GM18498 (cell line): Measurements from ENCODE around the gene SYTL3.

Source experiments
- ATAC-seq: cut with Tn5 transposase; IDR thresholded peaks from one replicate; pipeline ENCODE4 v1.9.1; 2021; ENCODE audit warnings: mild to moderate bottlenecking, moderate library complexity; ENCODE audit not compliant: unreplicated experiment

Gene SYTL3

DNA sequence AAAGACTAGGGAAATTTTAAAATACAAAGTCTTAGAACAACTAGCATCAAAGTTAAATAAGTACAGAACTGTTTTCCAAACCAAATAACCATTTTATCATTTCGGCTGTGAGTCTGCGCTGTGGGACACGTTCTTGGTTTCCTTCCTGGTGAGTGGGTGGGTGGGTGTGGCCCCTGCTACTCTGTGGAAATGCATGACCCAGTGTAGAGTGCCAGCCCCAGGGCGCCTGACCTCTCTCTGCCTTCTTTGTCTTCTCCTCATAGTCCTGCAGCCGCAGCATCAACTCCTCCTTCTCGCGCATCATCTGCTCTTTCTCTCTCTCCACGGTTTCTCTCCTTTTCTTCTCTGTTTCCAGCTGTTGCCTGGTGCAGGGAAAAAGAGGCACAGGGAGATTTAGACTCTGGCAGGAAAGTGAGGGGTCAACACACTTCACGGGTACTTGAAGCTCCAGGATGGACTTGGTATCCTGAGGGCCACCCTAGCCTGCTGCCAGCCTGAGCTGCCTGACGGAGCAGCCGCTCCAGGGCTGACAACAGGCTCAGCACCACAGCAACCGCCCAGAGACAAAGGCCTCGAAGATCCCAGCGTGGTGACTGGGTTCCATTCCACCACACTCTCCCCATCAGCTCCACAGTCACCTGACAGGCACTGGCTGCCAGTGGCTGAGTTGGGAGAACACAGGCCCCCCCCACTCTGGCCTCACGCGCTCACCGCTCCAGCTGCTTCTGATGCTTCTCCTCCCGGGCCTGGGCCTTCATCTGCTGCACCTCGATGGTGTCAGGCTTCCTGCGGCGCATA, 120.9 kb downstream of the SYTL3 start:
- ATAC-seq = no peak

- no peak for ATAC-seq
Measured at GRCh38 chr6:158771399-158772152, 121.7 kb downstream of the SYTL3 start.

DNA sequence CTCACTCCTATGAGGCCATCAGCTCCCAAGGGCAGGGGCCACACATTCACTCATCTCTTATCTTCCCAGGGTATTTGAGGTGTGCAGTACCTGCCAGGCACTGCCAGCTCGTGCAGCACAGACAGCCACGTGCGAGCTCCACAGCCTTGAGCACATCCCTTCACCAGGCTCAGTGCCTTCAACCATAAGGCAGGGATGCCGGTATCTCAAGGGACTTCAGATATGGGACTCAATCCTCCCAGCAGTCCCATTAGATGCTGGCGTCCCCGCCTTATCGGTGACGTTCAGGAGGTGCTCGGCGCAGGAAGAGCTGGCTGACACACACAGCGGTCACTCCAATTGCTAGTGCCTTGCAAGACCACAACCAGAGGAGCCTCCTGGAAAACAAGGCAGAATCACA, 122.3 kb downstream of the SYTL3 start:
- ATAC-seq = no peak

DNA sequence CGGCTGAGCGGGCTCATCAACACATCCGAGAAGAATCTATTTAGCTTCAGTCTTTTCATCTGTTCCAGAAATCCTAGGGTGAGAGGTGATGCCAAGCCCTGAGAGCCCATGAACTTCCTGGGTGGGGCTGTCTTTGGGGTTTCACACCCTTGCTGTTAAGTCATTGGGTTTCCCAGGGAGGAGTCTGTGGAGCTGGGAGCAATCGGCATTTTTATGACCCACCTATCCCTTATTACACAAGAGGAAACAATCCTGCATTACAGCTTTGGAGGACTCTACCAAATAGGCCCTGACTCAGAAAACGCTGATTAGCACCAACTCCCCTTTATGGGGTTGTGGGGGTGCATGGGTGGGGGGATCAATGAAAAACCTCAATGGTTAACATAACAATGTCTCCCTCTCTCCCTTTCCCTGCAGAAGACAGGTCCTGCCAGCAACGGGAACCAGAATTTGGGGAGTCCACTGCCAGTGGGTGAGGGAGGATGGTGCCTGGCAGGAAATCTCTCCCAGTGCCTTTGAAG, 123.1 kb downstream of the SYTL3 start:
- no peak for ATAC-seq

DNA sequence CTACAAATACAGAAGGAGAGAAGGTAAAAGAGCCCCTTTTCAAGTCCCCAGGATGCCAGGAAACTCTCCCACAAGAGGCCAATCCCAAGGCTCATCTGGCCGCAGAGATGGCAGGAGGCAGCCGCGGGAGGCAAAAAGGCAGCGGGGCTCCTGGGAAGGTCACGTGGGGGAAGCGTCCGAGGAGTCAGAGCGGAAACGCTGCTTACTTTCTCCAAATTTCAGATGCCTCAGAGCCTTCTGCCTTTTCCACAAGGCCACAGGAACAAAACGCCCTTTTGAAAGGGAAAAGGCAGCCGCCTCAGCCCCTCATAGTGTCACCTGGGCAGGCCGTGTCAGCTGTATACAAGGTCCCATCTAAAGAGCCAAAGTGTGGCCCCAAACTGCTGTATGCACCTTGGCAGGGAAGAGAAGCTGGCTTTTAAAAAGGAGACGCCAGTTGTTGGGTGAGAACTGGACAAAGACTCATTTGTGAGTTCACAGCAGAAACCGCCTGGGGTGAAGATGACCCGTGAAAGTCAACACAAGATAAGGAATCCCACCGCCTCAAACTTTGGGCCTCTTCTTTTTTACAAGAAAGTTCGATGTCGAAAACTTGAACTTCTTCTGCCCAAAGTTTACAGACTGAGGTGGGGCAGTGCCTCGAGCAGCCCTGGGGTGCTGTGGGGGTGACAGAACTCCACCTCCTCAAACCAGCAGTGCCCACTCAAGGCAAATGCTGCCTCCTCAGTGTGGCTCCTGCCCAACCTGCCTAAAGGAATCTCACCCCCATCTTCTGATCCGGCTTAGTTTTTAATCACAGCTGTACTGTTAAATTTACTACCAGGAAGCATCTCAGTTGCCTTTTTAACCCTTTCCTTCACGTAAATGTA, 124.0 kb downstream of the SYTL3 start:
- ATAC-seq = no peak

DNA sequence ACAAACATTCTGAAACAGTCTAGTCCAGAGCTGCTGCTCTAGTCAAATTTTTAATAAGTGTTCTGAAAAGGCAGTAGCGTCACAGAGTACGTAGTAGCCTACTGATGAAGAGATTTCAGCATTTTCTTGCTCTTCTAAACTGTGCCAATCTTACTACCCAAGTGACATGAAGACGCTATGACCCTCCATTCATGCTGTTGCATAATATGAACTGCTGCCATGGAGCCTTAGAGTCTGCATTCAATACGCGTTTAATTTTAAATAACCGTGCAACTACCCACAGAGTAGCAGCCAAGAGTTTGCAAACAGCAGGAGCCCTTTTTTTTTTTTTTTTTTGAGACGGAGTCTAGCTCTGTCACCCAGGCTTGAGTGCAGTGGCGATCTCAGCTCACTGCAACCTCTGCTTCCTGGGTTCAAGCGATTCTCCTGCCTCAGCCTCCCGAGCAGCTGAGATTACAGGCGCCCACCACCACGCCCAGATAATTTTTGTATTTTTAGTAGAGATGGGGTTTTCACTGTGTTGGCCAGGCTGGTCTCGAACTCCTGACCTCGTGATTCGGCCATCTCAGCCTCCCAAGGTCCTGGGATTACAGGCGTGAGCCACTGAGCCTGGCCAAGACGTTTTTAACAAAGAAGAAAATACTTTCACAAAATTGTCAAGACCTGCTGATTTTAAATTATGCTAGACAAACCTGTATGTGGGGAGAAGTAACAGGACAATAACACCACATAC, 125.0 kb downstream of the SYTL3 start:
- no peak for ATAC-seq

GRCh38 chr6:158775832-158776231, 126.0 kb downstream of the SYTL3 start:
- ATAC-seq = no peak

DNA sequence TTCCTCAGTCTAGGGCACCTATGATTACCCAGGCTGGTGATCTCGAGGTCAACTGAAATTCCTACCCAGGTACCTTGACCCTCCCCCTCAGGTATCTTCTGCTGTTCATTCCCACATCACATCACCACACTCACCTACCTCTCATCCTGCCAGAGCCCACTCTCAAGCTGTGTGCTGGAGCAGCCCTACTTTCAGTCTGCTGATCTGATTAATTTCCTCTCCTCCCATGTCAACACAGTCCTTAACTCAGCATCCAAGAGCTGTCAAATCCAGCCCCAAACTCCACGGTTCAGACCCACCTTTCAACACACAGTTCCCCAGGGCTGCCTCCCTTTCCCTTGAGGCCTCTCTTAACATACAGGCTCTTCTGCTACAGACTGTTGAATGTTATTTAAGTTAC, 126.9 kb downstream of the SYTL3 start:
- no peak for ATAC-seq

GRCh38 chr6:158777510-158777909, 127.7 kb downstream of the SYTL3 start:
- ATAC-seq = no peak

- ATAC-seq = no peak
Measured at GRCh38 chr6:158778005-158778527, 128.2 kb downstream of the SYTL3 start.

DNA sequence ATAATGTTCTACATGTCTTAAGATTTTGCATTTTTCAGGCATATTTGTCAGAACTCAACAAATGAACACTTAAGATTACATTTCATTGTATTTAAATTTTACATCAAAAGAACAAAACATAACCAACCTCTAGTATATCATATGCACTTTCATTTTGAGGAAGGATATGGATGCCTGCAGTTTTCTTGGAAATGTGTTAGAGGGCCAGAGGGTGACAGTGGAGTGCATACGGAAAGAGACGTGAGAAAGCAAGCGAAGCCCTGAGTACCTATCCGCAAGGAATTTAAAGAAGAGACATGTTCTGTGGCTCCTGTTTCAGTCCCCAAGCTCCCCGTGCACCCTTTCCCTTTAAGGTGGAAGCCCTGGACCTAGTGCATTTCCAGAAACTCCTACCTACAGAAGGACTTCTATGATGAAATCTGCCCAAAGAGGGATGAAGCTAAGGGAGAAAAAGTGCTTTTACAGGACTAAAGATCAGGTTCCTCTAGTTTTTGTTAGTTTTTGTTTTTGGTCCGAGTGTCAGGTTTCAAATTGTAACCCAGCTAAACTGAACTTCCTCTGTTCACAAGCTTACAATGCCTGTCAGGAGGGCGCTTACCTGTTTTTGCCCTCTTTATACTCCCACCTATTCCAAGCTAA, 130.5 kb downstream of the SYTL3 start:
- ATAC-seq = no peak

DNA sequence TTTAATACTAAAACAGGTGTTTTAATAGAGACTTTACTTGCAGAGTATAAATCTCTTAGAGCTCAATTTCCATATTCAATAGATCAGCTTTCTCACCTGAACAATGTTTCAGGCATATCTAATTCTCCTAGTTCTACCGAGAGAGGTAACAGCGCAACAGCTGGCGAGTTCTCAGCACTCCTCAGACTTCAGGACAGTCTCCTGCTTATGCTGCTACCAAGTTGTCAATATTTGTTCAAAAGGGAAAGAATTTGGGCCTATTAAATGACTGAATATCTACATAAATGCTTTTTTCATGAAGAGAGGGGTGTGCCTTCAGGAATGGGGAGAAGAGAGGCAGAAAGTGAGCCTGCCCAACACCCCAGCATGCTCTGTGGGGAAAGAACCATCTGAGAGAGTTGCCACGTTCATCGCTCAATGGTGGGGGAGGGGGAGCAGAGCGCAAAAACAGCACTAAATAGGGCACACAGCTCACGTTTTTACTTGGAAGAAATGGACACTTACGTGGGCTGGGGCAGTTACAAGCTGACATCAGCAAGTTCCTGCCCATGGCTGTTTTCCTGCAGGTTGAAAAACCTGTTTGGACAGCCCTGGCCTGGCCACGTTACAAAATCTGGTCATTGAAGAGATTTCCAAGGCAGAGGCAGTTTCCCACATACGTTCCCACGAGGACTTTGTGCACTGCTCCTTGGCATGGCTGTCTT, 131.3 kb downstream of the SYTL3 start:
- ATAC-seq = no peak

- ATAC-seq = no peak
Measured at GRCh38 chr6:158781692-158782373, 132.0 kb downstream of the SYTL3 start.

GRCh38 chr6:158782432-158783166, 132.7 kb downstream of the SYTL3 start:
- no peak for ATAC-seq

GRCh38 chr6:158783167-158783450, 133.3 kb downstream of the SYTL3 start:
- ATAC-seq = no peak

GRCh38 chr6:158783851-158784250, 134.0 kb downstream of the SYTL3 start:
- ATAC-seq = no peak

- no peak for ATAC-seq
Measured at GRCh38 chr6:158784505-158784904, 134.7 kb downstream of the SYTL3 start.

DNA sequence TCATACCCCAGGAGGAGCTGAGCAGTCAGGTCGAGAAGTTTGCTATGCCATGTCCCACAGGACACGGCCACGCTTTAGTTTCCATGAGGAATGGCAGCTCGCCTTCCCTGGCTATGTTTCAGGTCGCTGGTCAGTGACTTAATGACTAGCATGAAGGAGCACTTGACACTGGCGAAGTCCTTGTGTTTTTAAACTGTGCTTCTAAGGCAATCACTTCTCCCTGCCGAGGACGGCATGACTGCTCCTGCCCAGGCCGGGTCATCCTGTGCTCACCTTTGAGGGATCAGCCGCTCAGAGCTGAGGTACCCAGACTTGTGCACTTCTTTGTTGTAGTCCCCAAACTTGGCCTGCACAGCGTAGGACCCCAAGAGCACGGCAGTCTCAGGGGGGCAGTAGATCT, 135.2 kb downstream of the SYTL3 start:
- ATAC-seq = no peak
